Coronary artery (tissue), 2 donors: ENCODE data around the gene MMAB.

Experiments
- DNase-seq: peaks from one replicate; pipeline ENCODE4 v3.0.0-alpha.2; 2017; ENCODE audit warnings: low spot score
- H3K27ac ChIP-seq, 2 donors: fragments of 200-600 bp; sonication (generic); one replicate each; pipeline ENCODE4 v1.5.1; 2016 to 2019
- H3K4me3 ChIP-seq: fragments of 200-600 bp; sonication (generic); 2 replicates; pipeline ENCODE4 v1.5.1; 2016; ENCODE audit warnings: mild to moderate bottlenecking, moderate library complexity
- TF ChIP-seq, protein P1 (sequence below): fragments of 200-600 bp; sonication (generic); IDR thresholded peaks from one replicate; pipeline ENCODE4 v1.5.1; 2019; ENCODE audit warnings: antibody characterized with exemption

MMAB gene

DNA sequence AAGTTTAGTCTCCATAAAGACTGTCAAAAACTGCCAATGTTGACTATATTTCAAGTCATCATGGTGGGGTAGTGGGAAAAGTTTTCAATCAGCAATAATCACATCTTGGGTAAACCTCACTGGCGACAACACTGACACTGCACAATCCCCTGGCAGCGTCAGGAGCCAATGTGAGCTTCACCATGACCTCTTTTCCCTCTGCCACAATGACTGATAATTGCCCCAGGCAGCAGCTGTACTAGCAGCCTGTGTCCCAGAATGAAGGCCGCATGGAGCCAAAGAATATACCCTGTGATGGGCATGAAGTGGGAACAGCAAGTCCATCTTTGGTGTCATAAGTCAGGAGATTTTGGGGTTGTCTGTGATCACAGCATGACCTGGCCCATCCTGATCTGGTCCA, 5.3 kb downstream of the MMAB start:
- Histone ChIP-seq H3K4me3 (no peak overlapping the region), H3K27ac (no peak overlapping the region)
- no peak for DNase-seq
- TF ChIP-seq, protein P1, sequence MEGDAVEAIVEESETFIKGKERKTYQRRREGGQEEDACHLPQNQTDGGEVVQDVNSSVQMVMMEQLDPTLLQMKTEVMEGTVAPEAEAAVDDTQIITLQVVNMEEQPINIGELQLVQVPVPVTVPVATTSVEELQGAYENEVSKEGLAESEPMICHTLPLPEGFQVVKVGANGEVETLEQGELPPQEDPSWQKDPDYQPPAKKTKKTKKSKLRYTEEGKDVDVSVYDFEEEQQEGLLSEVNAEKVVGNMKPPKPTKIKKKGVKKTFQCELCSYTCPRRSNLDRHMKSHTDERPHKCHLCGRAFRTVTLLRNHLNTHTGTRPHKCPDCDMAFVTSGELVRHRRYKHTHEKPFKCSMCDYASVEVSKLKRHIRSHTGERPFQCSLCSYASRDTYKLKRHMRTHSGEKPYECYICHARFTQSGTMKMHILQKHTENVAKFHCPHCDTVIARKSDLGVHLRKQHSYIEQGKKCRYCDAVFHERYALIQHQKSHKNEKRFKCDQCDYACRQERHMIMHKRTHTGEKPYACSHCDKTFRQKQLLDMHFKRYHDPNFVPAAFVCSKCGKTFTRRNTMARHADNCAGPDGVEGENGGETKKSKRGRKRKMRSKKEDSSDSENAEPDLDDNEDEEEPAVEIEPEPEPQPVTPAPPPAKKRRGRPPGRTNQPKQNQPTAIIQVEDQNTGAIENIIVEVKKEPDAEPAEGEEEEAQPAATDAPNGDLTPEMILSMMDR, result no peak

DNA sequence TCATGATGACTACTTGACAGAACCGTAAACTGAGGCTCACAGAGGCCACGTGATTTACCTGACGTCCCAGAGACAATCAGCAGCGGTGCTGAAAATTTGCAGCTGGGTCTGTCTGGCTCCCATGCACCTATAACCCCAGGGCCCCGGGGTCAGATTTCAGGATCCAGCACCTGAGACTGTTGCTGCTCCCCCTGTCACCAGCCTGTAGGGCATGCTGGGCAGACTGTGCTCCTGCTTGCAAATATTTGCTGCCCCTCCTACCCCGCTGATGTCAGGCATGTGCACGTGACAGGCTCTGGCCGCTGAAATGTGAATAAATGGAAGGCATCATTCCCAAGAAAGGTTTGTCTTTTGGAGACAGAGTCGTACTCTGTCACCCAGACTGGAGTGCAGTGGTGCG, 6.0 kb downstream of the MMAB start:
- TF ChIP-seq, protein P1, result no peak
- DNase-seq, result no peak
- Histone ChIP-seq H3K27ac (no peak overlapping the region), H3K4me3 (no peak overlapping the region)

DNA sequence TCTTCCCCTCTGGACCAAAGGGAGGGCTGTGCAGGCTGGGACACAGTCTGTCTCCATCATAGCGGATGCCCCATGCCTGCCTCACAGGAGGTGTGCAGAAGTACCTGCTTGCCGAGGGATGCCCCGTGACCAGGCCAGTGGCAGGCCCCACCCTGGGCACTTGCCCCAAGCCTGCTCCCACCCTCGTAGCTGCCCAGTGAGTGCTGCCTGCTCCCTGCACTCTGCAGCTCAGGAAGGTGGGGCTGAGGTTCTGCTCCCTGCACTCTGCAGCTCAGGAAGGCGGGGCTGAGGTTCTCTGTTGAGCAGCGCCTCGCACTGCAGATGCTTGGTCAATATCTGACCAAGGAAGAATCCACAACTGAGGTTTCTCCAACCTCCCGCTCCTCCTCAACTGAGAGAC, 6.9 kb downstream of the MMAB start:
- DNase-seq, result no peak
- Histone ChIP-seq H3K27ac (no peak overlapping the region), H3K4me3 (no peak overlapping the region)
- TF ChIP-seq, protein P1, result no peak

DNA sequence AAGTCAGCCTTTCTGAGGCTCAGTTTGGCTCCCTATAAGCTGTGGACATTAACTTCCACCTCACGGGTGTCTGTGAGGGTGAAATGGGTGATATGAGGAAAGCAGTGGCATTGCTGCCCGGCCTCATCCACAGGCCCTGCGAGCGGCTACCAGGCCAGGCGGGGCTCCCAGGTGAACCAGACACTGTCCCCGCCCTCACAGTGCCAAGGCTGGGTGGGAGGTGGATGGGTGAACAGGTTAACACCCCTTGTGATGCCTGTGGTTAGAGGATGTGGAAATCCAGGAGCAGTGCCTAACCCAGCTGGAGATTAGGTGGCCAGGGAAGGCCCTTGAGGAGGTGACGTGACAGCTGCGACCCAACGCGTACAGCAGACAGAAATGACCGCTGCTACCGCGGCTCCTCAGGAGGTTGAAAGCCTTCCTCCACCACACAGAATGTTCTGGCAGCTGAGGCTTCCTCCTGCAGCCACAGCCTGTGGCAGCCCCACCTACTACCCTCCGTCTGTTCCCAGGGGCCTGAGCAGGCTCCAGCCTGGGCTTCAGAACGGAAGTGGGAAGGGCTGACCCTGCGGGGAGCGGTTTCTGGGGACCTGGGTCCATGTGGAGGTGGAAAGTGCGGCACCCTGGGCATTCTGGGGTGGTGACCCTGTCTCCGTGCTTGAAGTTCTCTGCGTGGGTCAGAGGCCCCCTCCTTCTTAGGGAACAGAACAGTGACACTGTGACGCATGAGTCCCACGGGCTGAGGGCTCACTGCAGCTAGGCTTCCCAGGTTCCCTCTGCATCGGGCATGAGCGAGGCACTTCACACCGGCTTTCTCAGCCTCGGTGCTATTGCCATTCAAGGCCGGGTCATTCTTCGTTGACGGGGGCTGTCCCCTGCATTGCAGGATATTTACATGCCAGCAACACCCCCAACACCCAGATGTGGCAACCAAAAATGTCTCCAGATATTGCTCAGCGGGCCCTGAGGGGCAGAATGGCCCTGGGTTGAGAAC, 9.7 kb downstream of the MMAB start:
- H3K27ac ChIP-seq, result no peak overlapping the region

DNA sequence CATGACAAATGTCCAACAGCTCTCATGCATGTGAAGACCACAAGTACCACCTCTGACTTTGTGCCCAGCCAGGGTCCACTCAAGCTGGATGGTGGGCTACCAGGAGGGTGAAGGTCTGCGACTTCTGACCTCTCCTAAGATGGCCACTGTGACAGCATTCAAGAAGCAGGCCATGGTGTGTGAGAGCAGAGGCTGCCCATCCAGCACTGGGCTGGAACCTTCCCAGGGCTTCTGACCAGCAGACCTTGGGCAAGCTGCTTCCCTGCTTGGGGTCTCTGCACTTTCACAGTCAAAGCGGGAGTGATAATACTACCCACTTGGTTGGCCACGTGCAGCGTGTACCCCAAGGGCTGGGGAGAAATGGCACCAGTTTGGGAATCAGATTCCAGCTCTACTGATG, 10.4 kb downstream of the MMAB start:
- no peak for DNase-seq
- Histone ChIP-seq H3K4me3 (no peak overlapping the region), H3K27ac (no peak overlapping the region)
- TF ChIP-seq, protein P1, result no peak

More for the DNA sequence above, 9.7 kb downstream of the MMAB start:
- no peak for DNase-seq
- H3K4me3 ChIP-seq, result no peak overlapping the region
- TF ChIP-seq, protein P1, result no peak

DNA sequence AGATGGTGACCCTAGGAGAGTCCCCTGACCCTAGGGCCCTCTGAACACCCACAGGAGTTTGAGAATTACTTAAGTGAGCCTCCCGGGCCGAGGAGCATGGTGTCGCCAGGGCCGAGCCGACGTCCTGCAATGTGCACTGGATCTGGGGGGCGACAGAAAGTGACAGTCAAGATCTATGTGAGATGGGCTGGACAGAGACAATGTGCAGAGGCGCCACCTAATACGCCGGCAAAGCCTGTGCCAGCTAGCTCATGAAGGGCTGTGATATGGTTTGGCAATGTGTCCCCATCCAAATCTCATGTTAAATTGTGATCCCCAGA, 11.6 kb downstream of the MMAB start:
- Histone ChIP-seq H3K4me3 (no peak overlapping the region), H3K27ac (no peak overlapping the region)
- TF ChIP-seq, protein P1, result no peak
- no peak for DNase-seq
